ENCODE results near the gene FOXP1.

DNA sequence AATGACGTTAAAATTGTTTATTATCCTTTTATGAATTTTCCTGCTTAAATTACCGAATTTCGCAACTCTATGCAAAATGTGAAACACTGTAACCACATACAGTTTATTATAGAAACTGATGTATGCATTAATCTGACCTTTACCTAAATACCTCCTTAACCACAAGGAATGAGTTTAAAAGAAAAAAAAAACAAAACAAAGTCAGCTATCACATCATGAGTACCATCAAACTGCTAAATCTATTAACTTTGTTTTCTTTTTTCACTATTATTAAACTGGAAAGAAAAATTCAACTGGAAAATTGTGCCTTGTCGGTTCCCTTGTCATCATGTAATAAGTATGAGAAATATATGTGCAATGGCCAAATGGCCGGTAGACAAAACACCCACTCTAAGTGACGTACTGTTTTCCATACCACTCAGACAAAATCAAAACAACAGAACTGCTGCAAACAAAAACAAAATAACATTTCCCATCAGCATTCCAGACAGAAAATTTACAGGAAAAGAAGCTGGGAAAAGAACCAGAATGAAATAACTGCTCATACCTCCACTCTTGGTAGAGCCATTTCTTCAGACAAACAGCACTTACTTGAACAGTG lies 415.3 kb downstream of the FOXP1 start:
- TF ChIP-seq, protein P1, sequence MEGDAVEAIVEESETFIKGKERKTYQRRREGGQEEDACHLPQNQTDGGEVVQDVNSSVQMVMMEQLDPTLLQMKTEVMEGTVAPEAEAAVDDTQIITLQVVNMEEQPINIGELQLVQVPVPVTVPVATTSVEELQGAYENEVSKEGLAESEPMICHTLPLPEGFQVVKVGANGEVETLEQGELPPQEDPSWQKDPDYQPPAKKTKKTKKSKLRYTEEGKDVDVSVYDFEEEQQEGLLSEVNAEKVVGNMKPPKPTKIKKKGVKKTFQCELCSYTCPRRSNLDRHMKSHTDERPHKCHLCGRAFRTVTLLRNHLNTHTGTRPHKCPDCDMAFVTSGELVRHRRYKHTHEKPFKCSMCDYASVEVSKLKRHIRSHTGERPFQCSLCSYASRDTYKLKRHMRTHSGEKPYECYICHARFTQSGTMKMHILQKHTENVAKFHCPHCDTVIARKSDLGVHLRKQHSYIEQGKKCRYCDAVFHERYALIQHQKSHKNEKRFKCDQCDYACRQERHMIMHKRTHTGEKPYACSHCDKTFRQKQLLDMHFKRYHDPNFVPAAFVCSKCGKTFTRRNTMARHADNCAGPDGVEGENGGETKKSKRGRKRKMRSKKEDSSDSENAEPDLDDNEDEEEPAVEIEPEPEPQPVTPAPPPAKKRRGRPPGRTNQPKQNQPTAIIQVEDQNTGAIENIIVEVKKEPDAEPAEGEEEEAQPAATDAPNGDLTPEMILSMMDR (IDR thresholded peaks at IDR 0.05; ENCODE audit: low read depth, low read length, poor library complexity, severe bottlenecking): no peak
- no peak for TF ChIP-seq EZH2phosphoT487 (IDR thresholded peaks at IDR 0.05; ENCODE audit: borderline replicate concordance, low read length)
